Measurements from ENCODE around the gene GCNT1. TPM values are rescaled to one million over a fixed set of nuclear protein-coding genes. Genes with fewer than 3 reads are reported as not detected.

The GCNT1 gene
- total RNA-seq, 1 experiment from 2014 or later, result 18.9 TPM

DNA sequence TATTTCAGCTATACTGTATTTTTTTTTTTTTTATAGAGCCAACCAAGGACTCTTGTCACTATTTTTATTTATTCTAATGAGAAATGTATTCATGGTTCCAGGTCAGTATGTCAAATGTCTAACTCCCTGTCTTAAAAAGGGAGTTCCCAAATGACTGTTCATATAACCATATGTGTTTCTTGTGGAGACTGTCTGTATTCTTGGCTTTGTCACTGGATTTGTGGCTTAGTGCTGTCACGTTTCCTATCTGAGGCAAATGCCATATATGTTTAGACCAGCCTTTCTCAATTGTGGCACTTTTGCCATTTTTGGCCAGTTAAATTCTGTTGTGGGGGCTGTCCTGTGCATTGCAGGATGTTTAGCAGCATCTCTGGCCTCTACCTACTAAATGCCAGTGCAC lies 3.1 kb downstream of the GCNT1 start:
- no peaks in the 10 kb centered on the region for H3K27me3 ChIP-seq (replicated peaks; ENCODE audit: control insufficient read depth, insufficient read depth, low read length)
- Mint-ChIP-seq H3K4me3 (ENCODE audit: unreplicated experiment) (no peak overlapping the region), H3K4me1 (ENCODE audit: low read depth, unreplicated experiment) (peaks cover 12% of the 10 kb centered on the region), H3K36me3 (ENCODE audit: insufficient read depth, unreplicated experiment) (peaks cover 9% of the 10 kb centered on the region), H3K27me3 (ENCODE audit: insufficient read depth, unreplicated experiment) (no peaks in the 10 kb centered on the region), H3K27ac (ENCODE audit: unreplicated experiment) (no peak overlapping the region), H3K9me3 (ENCODE audit: unreplicated experiment) (no peaks in the 10 kb centered on the region)
- POLR2A ChIA-PET, result no interaction called here
- TF ChIP-seq, protein P1, sequence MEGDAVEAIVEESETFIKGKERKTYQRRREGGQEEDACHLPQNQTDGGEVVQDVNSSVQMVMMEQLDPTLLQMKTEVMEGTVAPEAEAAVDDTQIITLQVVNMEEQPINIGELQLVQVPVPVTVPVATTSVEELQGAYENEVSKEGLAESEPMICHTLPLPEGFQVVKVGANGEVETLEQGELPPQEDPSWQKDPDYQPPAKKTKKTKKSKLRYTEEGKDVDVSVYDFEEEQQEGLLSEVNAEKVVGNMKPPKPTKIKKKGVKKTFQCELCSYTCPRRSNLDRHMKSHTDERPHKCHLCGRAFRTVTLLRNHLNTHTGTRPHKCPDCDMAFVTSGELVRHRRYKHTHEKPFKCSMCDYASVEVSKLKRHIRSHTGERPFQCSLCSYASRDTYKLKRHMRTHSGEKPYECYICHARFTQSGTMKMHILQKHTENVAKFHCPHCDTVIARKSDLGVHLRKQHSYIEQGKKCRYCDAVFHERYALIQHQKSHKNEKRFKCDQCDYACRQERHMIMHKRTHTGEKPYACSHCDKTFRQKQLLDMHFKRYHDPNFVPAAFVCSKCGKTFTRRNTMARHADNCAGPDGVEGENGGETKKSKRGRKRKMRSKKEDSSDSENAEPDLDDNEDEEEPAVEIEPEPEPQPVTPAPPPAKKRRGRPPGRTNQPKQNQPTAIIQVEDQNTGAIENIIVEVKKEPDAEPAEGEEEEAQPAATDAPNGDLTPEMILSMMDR (IDR thresholded peaks at IDR 0.05; ENCODE audit: insufficient read depth in 1 of 2, low read depth in 1 of 2, low read length in 1 of 2, severe bottlenecking in 1 of 2, unreplicated experiment in 1 of 2), result no peak
- no peak overlapping the region for H3K4me3 ChIP-seq (ENCODE audit: low read depth, low read length)
- no peaks in the 10 kb centered on the region for H3K9me3 ChIP-seq
- H3K4me1 ChIP-seq, result no peaks in the 10 kb centered on the region
- H3K36me3 ChIP-seq (ENCODE audit: control insufficient read depth, insufficient read depth, low read length), result no peaks in the 10 kb centered on the region
- intact Hi-C loops (cut with micrococcal nuclease; ENCODE audit: unreplicated experiment), result no loop called here
- CTCF ChIA-PET, result no interaction called here
- BruUV-seq (replicated peaks), result no TSS peak
- no peak for DNase-seq

DNA sequence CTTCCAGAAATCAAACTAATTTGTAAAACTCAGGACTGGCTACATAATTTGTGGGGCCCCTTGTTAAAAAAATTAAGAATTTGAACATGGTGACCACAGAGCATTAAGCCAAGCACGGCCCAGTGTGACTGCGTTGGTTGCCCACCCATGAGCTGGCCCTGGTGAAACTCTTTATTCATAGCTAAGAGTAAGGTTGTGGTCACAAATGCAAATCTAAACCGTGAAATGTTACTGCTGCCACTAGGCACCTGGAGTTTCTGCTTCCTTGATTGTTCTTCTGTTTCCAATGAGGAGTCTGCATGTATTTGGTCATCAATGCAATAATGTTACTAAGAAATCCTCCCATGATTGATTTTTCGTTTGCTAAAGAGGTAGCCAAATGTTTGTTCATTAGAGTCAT lies 4.2 kb downstream of the GCNT1 start:
- TF ChIP-seq, protein P1 (IDR thresholded peaks at IDR 0.05; ENCODE audit: insufficient read depth in 1 of 2, low read depth in 1 of 2, low read length in 1 of 2, severe bottlenecking in 1 of 2, unreplicated experiment in 1 of 2), result no peak
- no peak overlapping the region for H3K4me3 ChIP-seq (ENCODE audit: low read depth, low read length)
- H3K9me3 ChIP-seq, result no peaks in the 10 kb centered on the region
- peaks cover 12% of the 10 kb centered on the region for H3K4me1 Mint-ChIP-seq (ENCODE audit: low read depth, unreplicated experiment)
- H3K9me3 Mint-ChIP-seq (ENCODE audit: unreplicated experiment), result no peaks in the 10 kb centered on the region
- H3K4me1 ChIP-seq, result no peaks in the 10 kb centered on the region
- H3K4me3 Mint-ChIP-seq (ENCODE audit: unreplicated experiment), result no peak overlapping the region
- no peaks in the 10 kb centered on the region for H3K36me3 ChIP-seq (ENCODE audit: control insufficient read depth, insufficient read depth, low read length)
- H3K27me3 Mint-ChIP-seq (ENCODE audit: insufficient read depth, unreplicated experiment), result no peaks in the 10 kb centered on the region
- ChIA-PET POLR2A (no interaction called here), CTCF (no interaction called here)
- no TSS peak for BruUV-seq (replicated peaks)
- H3K27me3 ChIP-seq (replicated peaks; ENCODE audit: control insufficient read depth, insufficient read depth, low read length), result no peaks in the 10 kb centered on the region
- H3K36me3 Mint-ChIP-seq (ENCODE audit: insufficient read depth, unreplicated experiment), result peaks cover 14% of the 10 kb centered on the region
- H3K27ac Mint-ChIP-seq (ENCODE audit: unreplicated experiment), result no peak overlapping the region
- no peak for DNase-seq
- intact Hi-C loops (cut with micrococcal nuclease; ENCODE audit: unreplicated experiment), result no loop called here

DNA sequence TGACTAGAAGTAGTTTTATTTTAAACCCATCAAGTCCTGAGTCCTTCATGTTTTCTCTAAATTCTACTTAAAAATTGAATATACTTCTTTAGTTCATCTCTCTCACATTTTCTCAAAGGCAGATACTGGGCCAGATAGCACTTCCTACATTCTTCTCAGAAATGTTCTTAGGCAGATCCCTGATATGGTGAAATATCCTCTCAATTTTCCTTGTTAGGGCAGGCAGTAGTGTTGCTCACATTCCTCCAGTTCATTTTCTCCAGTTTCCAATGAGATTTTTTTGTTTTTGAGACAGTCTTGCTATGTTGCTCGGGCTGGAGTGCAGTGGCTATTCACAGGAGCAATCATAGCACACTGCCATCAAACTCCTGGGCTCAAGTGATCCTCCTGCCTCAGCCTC lies 5.7 kb downstream of the GCNT1 start:
- Mint-ChIP-seq H3K4me3 (ENCODE audit: unreplicated experiment) (no peak overlapping the region), H3K9me3 (ENCODE audit: unreplicated experiment) (no peaks in the 10 kb centered on the region), H3K27me3 (ENCODE audit: insufficient read depth, unreplicated experiment) (no peaks in the 10 kb centered on the region), H3K27ac (ENCODE audit: unreplicated experiment) (no peak overlapping the region), H3K4me1 (ENCODE audit: low read depth, unreplicated experiment) (peaks cover 12% of the 10 kb centered on the region), H3K36me3 (ENCODE audit: insufficient read depth, unreplicated experiment) (peaks cover 14% of the 10 kb centered on the region)
- Histone ChIP-seq H3K4me3 (ENCODE audit: low read depth, low read length) (no peak overlapping the region), H3K9me3 (no peaks in the 10 kb centered on the region), H3K27me3 (replicated peaks; ENCODE audit: control insufficient read depth, insufficient read depth, low read length) (no peaks in the 10 kb centered on the region), H3K36me3 (ENCODE audit: control insufficient read depth, insufficient read depth, low read length) (no peaks in the 10 kb centered on the region), H3K4me1 (no peaks in the 10 kb centered on the region)
- TF ChIP-seq, protein P1 (IDR thresholded peaks at IDR 0.05; ENCODE audit: insufficient read depth in 1 of 2, low read depth in 1 of 2, low read length in 1 of 2, severe bottlenecking in 1 of 2, unreplicated experiment in 1 of 2), result no peak
- intact Hi-C loops (cut with micrococcal nuclease; ENCODE audit: unreplicated experiment), result no loop called here
- BruUV-seq (replicated peaks), result no TSS peak
- ChIA-PET POLR2A (no interaction called here), CTCF (no interaction called here)
- no peak for DNase-seq
